ENCODE measurements around the gene C1QTNF1.

C1QTNF1 gene

DNA sequence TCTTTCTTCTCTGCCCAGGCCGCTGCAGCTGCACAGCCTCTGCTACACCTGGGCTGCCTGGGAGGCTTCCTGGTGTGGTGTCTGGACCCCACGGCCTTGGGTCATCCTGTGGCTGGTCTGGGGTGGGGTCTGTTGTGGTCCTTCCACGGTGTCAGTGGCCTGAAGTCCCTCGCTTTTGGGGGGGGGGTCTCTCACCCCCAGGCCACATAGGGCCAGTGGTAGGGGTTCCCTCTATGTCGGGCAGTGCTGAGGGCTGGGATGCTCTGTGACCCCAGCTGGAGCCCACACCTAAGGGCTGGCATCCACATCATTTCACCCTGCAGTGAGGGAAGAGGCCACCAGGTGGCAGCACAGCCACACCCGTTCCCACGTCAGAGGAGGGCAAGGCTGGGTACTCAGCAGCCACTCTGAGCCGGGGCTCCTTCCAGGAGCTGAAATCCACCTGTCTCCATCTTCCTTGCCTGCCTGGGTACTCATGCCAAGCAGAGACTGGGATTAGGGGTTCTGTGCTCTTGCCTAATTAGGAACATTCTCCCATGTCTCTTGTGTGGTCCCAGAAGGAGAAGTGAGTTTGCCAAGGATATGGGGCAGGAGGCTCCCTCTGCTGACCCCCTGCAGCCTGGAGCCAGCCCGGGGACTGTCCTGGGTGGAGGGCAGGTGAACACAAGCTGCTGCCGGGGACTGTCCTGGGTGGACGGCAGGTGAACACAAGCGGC is 63.6 kb downstream of the C1QTNF1 start:
- FAIRE-seq = peak; percentile 95
- peak; percentile 99 for DNase-seq (ENCODE audit: insufficient read length, low spot score)

DNA sequence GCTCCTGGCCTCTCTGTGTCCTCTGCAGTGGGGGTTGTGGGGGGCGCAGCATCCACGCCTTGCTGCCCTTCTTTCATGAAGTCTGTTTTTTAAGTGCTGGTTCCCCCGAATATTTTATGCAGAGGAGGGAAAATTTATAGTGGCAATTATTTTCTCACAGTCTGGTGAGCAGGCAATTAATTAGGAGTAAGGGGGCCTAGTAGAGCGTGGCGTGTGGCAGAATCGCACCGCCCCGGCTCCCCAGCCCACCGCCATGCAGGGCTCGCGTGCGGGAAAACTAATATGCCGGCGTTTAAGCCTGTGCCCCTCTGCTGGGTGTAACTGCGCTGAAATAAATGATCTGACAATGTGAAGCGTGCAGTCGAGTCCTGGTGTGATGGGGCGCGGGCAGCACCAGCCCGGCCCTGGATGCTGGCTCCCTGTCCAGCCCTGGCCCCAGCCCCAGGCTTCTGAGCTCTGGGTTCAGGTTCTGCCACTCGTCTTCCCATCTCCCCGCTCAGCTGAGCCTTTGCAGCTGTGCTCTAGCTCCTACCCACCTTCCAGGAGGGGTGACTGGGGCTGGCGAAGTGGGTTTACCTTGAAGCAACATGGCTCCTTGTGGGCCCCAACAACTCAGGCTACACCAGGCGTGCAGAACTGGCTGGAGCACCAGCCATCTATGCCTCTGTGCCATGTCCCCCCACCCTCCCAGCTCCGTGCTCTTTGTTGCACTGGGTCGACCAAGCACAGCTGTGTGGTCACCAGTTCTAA is 64.5 kb downstream of the C1QTNF1 start:
- FAIRE-seq (no peak), DNase-seq (ENCODE audit: insufficient read length, low spot score) (no peak)

DNA sequence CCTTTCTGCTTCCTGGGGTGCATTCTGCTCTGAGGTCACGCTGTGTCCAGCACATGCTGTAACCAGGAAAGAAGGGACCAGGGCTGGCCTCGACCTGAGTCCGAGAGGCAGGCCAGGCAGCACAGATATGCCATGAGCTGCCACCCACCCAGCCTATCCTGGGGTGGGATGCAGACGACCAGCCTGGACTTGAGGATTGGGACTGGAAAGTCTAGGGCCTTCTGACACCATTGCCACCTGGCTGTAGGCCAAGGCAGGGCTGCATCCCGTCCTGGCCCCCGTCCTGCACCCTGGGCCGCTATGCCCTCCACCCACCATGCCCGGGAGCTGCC is 65.0 kb downstream of the C1QTNF1 start:
- no peak for FAIRE-seq
- DNase-seq (ENCODE audit: insufficient read length, low spot score) = no peak

DNA sequence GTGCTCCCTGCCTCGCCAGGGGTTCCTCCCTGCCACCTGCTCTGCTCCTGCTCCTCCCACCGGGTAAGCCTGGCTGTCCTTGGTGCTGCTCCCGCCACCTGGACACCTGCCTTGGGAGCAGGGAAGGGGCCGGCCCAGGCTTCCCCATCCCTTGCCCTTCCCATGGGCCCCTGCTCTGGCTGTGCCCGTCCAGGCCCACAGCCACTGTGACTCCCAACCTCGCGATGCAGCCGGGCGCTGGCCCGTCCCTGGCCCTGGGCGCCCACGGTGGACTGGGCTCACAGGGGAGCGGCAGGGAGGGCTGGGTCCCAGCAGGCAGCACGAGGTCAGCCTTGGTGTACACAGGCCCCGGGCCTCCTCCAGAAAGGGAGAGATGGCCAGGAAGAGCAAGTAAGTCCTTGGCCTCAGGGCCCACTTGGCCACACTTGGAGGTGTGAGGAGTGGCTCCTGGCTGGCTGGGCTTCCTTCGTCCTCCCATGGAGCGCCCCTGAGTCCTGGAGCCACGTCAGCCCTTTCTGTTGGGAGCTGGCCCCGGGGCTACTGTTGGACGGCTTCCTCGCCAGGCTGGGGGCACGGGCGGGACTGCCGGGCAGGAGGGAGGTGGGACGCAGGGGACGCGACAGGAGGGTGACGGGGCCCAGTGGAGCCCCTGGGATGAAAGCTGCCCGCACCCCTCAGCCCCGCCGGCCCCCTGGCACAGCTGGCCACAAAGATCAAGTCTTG is 65.9 kb downstream of the C1QTNF1 start:
- DNase-seq (ENCODE audit: insufficient read length, low spot score) = no peak
- FAIRE-seq = no peak

DNA sequence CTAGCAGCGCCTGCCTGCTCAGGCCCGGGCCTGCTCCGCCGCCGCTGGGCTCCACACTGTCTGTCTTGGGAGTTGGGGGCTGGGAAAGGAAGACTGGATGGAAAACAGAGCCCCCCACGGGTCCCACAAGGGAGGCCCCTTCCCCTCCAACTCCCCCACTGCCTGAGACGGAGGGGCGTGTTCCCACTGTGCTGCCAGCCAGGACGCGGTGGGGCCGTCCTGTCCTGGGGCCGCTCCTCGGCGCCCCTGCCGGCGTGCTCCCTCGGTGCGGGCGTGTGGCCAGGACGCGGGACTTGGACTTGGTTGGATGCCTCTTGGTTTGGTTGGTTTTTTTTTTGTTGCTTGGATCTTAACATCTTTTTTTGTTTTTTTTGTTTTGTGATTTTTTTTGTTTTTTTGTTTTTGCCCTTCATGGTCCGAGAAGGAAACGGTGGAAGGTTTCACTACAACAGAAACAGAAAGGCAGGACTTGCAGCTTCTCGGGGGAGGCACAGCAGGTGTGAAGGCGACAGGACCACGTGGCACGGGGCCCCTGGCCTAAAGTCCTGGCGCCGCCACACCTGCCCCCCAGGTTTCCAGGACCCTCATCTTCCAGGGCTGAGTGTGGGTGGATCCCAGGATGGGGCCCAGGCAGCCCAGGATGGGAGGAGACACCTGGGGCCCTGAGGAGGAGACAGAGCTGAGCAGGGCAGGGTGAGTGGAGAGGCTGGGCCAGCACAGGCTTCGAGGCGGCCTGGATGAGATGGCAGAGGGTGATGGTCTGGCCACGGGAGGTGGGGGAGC is 66.7 kb downstream of the C1QTNF1 start:
- no peak for FAIRE-seq
- DNase-seq (ENCODE audit: insufficient read length, low spot score) = no peak

DNA sequence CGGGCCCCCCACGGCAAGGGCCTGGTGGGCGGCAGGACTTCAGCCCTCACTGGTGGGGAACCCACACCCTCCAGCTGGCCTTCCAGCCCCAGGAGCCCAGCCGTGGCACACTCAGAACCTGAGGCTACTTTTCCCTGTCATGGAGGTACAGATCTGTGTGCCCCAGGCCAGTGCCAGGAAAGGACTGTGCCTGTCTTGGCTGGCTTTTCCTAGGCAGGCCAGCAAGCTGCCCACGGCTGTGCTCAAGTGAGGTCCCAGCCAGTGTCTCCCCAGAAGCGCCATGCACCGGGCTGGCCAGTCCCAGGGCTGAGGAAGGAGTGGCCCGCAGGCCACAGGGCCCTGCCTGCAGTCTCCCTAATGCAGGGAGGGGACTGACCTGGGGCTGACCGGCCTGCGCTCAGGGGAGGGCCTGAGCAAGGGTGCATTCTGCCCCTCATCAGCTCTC is 67.3 kb downstream of the C1QTNF1 start:
- DNase-seq (ENCODE audit: insufficient read length, low spot score) (no peak), FAIRE-seq (no peak)

DNA sequence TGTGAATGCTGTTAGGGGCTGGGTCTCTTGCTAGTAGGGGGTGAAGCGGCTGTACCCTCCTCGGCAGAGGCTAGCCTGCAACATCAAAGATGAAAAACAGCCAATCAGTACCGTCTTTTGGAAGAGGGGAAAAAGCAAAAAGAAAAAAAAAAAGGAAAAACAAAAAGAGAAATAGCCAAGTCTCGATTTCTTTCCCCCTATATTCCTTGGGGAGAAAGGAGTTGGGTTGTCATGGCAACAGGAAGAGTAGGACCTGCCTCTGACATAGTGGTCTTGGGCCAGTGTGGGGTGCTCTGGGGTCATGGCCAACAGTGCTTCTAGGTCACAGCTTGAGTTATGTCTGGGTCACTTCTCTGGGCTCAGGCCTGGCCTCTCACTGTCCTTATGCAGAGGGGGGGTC is 68.6 kb downstream of the C1QTNF1 start:
- DNase-seq (ENCODE audit: insufficient read length, low spot score) (no peak), FAIRE-seq (no peak)

DNA sequence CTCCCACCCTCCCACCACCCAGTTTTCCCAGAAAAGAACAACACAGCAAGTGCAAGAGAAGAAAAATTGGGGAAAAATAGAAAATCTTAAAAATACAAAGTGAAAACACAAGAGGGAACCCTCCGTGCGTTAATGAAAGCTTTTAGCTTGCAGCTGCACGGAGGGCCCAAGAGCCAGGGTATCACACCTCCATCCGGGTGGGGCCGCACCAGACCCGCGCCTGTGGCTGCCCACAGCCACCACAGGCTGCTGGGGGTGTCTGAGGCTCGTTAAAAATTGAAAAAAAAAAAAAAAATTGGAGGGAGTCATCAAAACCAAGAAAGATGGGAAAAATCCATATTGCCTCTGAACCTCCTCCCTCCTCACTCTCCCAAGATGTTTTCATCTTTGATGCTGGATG is 69.3 kb downstream of the C1QTNF1 start:
- DNase-seq (ENCODE audit: insufficient read length, low spot score) (no peak), FAIRE-seq (no peak)

DNA sequence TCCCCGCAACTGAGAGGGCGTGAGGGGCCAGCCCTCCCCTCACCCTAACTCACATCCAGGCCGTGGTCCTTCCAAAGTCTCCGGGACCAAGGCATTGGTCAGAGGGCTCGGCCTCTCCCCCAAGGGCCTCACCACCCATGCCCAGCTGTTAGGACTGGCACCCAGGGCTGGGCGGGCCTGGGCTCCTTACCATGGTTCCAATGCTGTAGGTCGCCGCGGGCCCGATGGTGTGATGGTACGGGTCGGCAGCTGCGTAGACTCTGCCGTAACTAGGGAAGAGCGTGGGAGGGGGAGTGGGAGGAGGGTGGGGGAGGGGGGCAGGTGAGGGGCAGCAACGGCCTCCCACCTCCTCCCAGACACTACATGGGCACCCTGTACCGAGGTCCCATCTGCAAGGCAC is 70.3 kb downstream of the C1QTNF1 start:
- FAIRE-seq = no peak
- no peak for DNase-seq (ENCODE audit: insufficient read length, low spot score)

DNA sequence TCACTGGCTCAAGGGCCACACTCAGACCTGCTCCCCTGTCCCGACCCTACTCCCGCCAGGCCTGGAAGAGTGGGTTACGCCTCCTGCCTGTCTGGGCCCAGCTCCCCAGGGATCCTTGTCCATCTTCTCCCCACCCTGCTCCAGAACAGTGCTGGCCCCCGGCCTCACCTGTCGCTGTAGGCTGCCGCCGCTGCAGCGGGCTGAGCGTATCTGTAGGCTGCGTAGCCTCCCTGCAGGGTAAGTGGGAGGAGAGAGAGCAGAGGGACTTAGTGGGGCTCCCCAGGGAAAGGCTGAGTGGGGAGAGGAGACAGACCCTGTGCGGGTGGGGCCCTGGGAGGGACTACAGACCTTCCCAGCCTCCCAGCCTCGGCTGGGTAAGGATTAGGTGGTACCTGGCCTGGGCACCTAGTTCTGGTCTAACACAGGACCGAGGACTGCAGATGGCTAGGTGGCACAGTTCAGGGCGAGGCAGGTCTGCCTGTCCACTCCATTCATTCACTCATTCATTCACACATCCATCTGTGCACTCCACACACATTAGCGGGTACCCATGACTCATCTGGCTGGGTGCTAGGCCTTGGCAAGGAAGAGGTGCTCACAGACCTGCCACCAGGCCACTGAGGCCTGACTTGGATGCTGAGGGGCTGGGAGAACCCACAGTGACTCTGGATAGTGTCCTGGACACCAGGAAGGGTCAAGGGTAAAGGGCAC is 71.5 kb downstream of the C1QTNF1 start:
- no peak for FAIRE-seq
- no peak for DNase-seq (ENCODE audit: insufficient read length, low spot score)

DNA sequence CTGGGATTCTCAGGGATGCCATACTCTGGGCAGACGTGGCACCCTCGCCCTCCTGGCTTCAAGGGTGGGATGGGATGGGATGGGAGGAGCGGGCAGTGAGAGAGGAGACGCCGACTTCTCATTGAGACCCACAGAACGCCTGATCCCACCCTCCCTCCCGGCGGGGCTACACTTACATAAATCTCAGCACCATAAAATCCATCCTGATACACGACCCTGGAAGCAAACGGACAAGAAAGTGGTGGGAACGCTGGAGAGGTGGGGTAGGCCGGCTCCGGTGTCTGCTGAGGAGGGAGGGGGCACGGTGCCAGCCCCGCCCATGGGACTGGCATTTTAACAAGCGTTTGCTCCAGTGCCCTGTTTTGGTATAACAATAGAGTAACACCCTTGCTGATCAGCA is 72.5 kb downstream of the C1QTNF1 start:
- FAIRE-seq (no peak), DNase-seq (ENCODE audit: insufficient read length, low spot score) (no peak)

DNA sequence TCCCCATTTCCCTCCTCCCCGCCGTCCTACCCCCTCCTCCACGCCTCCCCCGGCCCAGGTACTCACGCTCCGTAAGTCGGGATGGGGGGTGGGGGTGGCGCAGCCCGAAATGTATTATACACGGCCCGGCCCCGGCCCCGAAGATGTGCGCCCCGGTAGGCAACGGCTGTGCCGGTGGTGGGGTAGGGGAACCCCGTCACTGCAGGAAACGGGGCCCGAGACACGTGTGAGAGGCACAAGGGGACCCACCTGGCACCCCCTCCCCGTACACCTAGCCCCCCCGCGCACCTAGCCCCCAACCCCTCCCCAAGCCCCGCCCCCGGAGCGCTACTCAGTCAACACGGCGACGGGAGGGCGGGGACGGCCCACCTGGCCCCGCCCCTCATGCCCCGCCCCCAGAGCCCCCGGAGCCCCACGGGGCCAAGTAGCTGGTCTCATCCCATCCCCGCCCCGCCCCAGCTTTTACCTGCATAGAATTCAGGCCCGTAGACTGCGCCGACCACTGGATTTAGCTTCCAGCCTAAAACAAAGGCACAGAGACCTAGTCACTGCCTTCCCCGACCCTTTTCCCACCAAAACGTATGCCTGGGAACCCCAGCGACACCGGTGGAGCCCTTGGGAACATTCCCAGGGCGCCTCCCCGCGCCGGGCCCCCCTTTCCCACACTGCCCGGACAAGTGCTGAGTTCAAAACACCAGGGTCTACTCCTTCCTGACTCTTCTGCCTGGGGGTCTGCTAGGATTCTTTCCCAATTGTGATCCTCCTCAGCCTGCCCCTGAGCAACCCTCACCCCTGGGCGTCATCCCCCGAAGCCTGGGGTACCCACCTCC is 73.5 kb downstream of the C1QTNF1 start:
- DNase-seq (ENCODE audit: insufficient read length, low spot score) (no peak), FAIRE-seq (no peak)

DNA sequence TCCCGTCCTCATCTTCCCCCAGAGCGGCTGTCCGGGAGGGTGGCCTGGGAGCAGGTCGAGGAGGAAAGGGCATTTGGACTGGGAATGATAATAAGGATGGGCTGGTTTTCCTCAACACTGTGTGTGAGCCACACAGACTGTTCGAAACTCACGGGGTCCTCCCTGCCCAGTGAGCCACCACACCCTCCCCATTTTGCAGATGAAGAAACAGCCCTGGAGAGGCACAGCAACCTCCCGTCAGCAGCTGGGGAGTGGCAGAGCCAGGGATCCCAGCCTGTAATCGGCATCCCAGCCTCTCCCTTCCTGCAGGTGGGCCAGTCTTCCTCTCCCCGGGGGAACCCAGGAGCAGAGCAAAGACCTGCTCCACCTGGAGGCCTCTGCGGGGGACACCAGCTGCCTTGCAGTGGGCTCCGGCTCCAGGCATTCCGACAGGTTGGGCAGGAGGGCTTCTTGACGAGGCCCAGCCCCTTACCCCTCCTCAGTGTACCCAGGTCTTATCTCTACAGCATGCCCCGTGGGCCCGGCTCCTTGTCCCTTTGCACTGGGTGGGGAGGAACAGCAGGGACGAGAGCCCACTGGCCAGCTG is 74.4 kb downstream of the C1QTNF1 start:
- DNase-seq (ENCODE audit: insufficient read length, low spot score) = no peak
- no peak for FAIRE-seq
